Limb (tissue), 2 donors: ENCODE results near the gene IMPDH1.
"Not testable (repeated sequence)": the region's sequence is repeated elsewhere in the genome, so short reads cannot be mapped to it uniquely, and the experiment has no call there.

ENCODE experiments used
- DNase-seq, 2 donors: peaks; one replicate each; pipeline ENCODE4 v3.0.0-alpha.2; 2016; ENCODE audit errors: extremely low spot score in 2 of 2

The IMPDH1 gene

DNA sequence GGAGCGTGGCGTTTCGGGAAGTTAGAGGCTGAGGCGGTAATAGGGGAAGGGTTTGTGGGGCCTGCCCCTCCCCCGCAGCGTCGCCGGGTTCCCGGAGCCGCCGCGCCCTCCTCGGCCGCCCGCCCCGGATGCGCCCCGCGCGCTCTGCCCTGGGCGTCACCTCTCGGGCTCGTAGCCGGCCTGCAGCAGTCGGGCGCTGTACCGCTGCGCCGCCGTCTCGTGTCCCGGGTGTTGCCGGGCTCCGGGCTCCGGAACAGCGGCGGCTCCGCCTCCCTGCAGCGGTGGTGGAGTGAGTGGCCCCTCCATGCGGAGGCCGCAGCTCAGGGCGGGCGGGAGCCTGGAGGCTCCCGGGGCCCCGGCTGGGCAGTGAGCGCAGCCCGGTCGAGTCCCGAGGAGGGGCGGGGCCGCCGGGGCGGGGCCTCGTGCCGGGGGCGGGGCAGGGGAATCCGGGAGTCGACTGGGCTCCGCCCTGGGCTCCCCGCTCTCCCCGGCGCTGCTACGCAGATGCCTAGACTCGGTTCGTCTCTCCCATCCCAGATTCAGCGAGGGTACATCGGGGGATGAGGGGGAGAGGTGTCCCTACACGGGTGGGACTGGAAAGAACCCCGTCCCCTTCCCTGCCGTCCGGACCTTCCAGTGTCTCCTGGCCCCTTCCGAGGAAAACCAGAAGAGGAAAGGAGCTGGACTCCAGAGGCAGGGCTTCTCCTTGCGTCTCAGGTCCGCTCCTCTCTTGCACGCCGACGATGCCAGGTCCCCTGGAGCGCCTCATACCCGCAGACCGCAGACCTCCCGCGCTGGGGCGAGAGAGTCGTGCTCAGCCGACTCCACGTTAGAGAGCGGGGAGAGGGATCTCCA is at the start of gene IMPDH1:
IMPDH1 (minus strand) TSS at position 387 of the 855 bp plus-strand sequence; CDS start at position 306, 81 bp downstream.
- DNase-seq, result peak; percentile 55 to 90

DNA sequence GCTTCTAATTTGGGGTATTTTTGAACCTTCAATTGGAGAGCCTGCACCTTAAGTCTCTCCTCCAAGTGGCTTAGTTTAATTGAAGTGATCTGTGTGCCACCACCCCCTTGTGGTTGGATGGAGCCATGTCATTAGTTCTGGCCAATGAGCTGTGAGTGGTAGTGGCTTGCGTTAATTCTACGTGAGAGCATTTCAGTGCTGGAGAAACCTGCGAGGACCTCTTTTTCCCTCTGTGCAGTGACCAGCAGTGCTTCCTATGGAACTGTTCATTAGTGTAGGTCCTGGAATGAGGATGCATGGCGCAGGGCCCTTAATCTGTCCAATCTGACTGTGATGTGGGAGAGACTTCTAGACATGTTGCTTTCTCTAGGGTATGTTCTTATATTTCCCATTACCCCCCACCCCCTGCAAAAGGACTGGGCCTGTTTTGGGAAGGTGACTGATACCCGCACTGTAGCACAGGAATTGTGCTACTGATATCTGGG is 49.7 kb upstream of the IMPDH1 start:
- DNase-seq, result peak; percentile 55 to 62

DNA sequence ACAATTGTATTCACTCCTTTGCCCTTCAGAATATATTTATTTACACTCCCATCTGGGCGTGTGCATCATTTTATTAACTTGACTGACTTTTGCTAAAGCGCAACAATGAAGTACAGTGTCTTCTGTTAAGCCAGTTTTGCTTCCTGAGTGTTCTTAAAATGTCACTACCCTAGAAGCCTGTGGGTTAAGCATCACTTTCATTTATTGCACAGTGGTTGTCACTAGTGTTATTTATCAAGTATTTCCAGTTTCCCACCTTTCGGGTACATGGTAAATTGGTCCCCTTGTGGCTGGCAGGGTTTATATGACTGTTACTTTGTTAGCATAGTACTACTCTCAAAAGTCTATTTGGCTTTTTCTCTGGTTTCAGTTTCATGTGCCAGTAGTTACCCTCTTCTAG is 49.2 kb upstream of the IMPDH1 start:
- DNase-seq, result no peak

DNA sequence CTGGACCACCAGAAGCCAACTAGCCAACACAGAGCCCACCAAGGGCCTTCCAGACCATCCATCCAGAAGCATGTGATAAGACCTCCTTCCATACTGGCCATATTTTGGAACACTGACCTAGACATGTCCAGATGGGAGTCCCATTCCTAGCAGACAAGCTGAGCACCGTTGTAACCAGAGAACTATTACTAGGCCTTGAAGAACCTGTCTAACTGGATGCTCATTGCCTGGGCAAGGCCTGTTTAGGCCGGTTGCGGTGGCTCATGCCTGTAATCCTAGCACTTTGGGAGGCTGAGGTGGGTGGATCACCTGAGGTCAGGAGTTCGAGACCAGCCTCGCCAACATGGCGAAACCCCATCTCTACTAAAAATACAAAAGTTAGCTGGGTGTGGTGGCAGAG is 47.6 kb upstream of the IMPDH1 start:
- DNase-seq, result not testable (repeated sequence)

DNA sequence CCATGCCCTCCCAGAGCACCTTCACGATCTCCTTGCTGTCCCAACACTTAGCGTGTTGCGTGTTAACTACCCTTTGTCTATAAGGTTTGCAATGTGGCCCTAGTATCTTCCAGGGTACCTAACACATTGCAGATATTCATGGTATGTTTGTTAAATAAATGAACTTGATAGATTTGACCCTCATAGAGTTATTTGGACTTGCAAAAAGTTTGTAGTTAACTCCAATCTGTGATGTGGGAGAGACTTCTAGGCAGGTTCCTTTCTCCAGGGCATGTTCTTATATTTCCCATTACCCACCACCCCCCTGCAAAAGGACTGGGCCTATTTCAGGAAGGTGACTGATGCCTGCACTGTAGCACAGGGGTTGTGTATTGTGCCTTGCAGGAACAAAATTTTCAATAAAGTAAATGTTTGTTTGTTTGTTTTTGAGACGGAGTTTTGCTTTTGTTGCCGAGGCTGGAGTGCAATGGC is 46.5 kb upstream of the IMPDH1 start:
- no peak for DNase-seq

DNA sequence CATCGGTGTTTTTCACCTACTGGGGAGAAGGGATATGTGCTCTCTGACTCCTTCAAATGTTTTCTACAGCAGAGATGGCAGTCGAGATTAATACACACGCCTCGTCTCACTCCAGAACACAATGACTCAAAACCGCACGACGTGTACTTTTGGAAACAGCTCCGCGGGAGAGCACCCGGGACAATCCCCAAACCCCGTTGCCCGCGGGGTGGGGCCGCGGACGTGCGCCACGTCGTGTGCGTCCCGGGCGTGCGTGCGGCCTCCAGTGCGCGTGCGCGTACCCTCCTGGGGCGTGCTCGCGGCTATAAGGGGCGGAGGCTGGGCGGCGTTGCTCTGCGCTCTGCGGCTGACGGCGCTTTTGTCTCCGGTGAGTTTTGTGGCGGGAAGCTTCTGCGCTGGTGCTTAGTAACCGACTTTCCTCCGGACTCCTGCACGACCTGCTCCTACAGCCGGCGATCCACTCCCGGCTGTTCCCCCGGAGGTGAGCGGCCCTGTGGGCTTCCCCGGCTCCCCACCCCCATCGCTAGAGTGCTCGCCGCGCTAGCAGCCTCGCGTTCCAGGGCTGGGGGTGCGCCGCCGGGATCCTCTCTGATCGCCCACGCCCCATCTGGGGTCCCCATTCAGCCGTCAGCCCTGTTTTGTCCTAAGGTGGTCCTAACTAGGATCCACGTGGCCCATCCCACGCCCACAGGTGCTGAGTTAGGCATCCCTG is 45.9 kb upstream of the IMPDH1 start, which contains the start of gene HILPDA:
HILPDA (plus strand) TSS at position 336 of the 712 bp plus-strand sequence. CDS start 1,391 bp downstream, outside the sequence.
- DNase-seq, result peak; percentile 92 to 93

DNA sequence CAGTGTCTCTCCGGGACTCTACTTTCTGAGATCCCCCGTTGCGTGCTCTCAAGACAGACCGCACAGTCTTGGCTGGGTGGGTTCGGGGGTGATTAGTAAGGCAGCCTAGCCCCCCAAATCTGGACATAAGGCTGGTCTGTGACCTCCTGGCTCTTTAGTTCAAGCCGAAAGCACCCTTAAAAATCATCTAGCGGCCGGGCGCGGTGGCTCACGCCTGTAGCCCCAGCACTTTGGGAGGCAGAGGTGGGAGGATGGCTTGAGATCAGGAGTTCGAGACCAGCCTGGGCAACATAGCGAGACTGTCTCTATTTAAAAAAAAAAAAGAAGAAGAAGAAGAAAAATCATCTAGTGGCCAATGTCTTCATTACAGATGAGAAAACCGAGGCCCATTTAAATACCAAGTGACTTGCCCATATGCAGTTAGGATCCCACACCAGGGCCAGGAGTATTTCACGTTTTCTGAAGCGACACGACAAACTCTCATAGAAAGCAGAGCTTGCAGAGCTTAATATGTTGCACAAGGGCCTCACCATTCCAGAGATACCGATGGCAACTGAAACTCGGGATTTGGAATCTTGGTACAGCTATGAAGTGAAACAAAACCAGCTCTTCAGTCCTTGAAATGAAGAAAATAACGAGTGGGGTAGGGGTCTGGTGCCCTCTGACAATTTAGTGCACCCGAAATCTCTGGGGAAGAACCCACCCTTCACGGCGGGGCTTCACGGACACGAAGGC is 45.2 kb upstream of the IMPDH1 start:
- no peak for DNase-seq

DNA sequence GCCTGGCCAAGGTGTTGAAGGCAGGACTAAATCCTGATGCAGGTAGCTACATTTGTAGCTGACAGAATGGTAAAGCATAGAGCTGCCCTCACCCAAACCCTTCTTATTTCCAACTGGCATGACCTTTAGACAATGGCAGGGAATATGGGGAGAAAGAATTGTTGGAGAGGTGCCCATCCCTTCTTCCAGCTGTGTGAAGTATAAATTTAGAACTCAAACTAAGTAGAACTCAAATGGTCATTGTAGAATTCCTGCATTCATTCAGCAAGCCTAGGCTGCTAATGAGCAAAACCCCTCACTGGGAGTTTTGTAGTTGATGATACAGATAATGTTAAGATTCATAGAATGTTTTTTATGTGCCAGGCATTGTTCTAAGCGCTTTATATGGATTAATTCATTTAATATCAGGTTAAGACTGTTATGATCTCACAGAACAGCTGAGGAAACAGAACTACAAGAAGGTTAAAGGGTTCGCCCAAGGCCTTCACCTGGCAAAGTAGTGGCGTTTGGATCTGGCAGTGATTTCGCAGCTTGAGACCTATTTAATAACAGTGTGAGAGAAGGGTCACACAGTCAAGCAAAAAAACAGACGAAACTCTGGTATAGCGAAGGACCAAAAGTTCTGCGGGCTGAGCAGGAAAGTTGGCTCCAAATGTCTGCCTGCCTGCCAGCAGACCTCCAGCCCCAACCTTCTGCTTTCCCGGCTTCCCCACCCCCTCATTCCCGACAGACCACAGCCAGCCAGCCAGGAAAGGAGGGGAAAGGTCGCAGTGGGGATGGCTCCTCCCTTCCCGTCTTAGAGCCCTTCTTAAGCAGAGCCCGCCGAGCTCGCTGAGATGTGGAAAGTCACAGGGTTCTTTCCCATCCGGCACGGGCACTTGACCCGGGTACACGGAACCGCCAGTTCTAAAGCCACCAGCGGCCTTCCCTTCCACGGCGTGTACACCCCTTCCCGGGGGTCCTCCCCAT is 44.3 kb upstream of the IMPDH1 start:
- peak; percentile 93 for DNase-seq

DNA sequence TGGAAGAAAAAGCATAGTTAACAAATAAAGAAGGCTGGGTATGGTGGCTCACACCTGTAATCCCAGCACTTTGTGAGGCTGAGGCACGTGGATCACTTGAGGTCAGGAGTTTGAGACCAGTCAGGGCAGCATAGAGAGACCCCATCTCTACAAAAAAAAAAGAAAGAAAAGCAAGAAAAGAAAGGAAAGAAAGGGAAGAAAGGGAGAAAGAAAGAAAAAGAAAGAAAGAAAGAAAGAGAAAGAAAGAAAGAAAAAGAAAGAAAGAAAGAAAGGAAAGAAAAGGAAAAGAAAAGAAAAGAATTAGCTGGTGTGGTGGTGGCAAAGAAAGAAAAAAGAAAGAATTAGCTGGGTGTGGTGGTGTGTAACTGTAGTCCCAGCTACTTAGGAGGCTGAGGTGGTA is 42.8 kb upstream of the IMPDH1 start:
- no peak for DNase-seq

DNA sequence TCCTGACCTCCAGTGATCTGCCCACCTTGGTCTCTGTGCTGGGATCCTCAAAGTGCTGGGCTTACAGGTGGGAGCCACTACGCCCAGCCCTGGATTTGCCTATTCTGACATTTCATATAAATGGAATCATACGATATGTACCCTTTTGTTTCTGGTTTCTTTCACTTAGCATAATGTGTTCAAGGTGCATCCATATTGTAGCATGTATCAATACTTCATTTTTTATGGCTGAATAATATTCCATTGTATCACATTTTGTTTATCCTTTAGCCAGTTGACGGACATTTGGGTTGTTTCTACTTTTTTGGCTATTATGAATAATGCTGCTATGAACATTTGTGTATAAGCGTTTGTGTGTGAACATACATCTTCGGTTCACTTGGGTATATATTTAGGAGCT is 41.1 kb upstream of the IMPDH1 start:
- DNase-seq, result no peak

DNA sequence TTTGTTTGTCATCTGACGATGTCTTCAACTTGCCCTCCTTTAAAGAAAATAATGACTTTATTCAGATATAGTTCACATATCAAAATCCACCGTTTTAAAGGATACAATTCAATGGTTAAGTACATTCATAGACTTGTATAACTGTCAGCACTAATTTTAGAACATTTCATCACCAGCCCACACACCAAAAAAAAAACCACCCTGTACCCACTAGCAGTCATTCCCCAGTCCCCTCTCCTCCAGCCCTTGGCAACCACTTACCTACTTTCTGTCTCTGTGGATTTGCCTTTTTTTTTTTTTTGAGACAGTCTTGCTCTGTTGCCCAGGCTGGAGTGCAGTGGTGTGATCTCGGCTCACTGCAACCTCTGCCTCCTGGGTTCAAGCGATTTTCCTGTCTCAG is 40.6 kb upstream of the IMPDH1 start:
- DNase-seq, result no peak

DNA sequence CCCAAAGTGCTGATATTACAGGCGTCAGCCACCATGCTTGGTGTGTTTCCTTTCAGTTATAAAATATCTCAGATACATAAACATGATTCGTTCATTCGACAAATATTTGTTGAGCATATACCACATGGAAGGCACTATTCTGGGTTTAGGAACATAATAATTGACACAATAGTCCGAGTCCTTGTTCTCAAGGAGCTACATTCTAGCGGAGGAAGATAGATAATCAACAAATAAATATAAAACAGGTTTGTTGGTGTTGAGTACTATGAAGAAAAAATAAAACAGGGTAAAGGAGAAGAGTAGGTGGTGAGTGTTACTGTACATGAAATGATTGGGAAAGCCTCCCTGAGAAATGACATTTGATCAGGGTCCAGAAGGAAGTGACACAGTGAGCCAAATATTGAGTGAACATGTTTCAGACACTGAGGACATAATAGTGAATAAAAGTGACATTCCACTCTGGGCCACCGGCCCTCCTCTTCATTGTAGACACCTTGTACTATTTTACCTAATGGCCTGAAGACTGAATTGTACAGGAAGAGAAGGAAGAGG is 39.0 kb upstream of the IMPDH1 start:
- no peak for DNase-seq

DNA sequence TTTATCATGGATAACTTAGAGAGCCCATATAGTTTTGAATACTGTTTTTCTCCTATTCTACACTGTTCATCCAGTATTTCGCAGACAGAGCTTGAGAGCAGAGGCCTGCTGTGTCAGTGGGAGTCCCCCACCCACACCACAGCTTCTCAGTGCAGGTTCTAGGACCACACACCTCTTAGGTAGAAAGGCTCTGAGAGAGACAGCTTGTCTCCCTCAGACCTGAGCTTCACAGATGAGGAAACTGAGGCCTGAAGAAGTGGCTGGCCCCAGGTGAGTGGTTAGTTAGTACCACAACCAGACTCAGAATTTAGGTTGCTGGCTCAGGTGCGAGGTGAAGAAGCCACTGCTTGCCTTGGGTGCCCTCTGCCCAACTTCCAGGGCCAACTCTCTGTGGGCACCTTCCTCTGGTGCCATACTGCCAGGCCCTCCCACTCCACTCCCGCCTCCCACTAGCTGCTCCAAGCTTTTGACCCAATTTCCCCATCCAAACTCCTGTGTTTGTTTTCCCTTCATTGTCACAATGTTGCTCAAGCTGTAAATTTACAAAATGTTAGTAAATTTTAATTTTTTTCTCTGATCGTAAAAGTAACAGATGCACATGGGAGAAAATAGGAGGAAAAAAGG is 38.3 kb upstream of the IMPDH1 start:
- DNase-seq, result no peak

DNA sequence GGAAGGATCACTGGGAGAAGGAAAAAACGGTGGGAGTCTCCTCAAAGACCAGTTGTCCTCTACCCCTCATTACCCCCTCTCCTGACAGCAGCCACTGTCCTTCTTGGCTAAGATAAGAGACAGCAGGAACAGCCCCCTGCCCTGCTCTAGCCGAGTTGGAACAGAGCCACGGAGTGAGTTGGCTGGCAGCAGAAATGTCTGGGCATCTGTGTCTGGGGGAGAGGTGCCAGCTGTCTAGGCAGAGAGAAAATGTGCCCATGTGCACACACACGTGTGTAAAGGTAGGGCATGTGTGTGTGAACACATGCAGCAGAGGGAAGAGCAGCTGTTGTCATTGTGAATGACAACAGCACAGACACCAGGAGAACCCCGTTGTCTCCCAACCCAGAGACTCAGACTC is 36.5 kb upstream of the IMPDH1 start:
- DNase-seq, result peak in 1 of 2 donors; percentile 40

DNA sequence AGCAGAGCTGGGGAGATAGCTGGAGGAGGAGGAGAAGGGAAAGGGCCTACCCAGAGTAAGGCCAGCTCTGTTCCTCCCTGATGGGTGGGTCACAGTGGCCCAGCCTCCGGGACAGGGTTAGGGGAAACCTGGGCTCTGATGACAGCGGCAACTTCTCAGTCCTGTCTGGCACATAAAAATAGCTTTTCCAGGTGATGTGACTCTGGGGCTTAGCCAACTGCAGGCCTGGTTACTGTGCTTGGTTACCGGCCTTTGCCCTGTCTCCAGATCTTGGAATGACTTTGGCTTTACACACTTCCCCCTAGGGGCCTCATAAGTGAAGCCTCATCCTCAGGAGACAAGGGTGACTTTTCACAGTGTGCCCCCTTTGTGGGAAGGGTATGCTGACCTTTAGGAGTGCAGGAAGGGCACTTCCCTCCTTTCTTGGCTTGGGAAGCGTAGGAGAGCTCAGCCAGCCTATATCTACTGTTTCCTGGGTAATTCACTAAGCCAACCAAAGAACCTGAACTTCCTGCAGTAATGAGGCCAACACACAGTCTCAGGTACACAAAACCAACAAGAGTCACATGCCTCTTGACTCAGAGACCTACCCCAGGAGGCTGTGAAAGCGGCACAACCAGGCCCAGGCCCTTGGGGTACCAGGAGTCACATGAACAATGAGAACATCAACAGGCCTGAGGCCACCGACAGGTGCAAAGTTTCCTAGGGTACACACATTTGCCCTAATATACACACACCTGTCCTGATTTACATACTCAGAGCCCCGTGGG is 34.2 kb upstream of the IMPDH1 start:
- DNase-seq, result no peak

DNA sequence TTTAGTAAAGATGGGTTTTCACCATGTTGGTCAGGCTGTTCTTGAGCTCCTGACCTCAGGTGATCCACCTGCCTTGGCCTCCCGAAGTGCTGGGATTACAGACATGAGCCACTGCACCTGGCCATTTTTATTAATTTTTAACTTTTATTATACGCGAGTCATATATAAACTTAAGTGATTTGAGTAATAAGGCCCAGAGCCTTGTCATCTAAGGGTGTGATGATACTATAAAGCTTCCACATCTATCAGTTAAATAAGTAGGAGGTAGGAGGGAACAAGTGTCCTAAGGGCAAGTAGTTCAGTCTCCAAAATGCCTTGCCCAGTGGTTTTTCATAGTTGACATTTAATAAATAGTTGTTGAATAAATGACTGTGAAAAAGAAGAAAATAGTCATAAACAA is 32.6 kb upstream of the IMPDH1 start:
- DNase-seq, result no peak

DNA sequence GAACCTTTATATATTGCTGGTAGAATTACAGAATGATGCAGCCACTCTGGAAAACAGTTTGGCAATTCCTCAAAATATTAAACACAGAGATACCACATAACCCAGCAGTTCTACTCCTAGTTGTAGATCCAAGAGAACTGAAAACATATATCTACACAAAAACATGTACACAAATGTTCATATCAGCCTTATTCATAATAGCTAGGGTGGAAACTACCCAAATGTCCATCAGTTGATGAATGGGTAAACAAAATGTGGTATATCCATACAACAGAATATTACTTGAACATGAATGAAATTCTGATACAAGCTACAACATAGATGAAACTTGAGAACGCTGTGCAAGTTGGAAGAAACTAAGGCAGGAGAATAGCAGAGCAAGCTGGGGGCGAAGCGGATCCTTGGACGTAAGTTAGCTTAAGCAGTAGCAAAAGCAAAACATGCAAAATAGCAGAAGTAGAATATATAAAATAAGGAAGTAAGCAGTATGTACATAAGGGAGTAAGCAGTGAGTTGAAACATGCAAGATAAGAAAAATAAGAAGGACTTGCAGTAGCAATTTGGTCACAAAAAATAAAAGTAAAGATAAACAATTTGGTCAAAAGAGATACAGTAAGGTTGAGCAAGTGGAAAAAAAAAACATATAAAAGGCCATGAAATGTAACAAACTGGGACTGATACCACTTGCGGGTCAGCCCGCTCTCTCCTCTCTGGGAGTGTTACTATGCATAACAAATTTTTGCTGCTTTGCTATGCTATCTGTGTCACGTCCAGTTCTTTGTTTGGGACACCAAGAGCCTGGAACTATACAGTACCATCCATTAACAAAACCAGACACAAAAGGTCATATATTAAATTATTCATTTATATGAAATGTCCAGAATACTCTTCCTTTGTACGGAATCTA is 27.9 kb upstream of the IMPDH1 start:
- no peak for DNase-seq

DNA sequence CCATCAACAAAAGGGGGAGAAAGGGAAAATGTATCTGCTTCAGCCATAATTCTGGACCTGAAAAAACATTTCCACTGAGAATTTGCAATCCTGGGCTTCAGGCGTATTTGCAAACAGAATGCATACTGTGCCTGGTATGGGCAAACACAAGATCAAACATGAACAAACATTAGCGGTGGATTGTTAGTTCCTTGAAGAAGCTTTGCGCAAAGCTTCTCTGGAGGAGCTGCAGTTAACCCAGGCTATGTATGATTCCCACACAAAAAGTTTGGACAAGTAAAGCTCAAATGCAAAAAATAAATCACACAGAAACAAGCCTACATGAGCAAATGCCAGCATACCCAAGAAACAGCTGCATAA is 25.5 kb upstream of the IMPDH1 start:
- no peak for DNase-seq
